Stomach (tissue), 4 donors: ENCODE measurements around the gene WDR59.

Experiments
- EP300 ChIP-seq: sonication (generic); formaldehyde crosslinking; IDR thresholded peaks from one replicate; pipeline ENCODE4 v1.6.1; 2017; ENCODE audit warnings: antibody characterized with exemption
- POLR2AphosphoS5 ChIP-seq, 3 donors: sonication (generic); formaldehyde crosslinking; IDR thresholded peaks; one replicate each; pipeline ENCODE4 v1.6.1; 2016; ENCODE audit warnings: antibody characterized with exemption in 3 of 3
- TF ChIP-seq, protein P1 (sequence below), 7 experiments: fragments of 450-650 bp in 4 of 7; fragments of 200-600 bp in 3 of 7; sonication (generic) in 3 of 7; IDR thresholded peaks; one replicate each; pipeline ENCODE4 v1.5.1; 2016 to 2019; ENCODE audit warnings: antibody characterized with exemption in 7 of 7, control low read depth in 2 of 7, mild to moderate bottlenecking in 1 of 7

GRCh38 chr16:75012380-75013081, 27.6 kb upstream of the WDR59 start:
- TF ChIP-seq, protein P1, sequence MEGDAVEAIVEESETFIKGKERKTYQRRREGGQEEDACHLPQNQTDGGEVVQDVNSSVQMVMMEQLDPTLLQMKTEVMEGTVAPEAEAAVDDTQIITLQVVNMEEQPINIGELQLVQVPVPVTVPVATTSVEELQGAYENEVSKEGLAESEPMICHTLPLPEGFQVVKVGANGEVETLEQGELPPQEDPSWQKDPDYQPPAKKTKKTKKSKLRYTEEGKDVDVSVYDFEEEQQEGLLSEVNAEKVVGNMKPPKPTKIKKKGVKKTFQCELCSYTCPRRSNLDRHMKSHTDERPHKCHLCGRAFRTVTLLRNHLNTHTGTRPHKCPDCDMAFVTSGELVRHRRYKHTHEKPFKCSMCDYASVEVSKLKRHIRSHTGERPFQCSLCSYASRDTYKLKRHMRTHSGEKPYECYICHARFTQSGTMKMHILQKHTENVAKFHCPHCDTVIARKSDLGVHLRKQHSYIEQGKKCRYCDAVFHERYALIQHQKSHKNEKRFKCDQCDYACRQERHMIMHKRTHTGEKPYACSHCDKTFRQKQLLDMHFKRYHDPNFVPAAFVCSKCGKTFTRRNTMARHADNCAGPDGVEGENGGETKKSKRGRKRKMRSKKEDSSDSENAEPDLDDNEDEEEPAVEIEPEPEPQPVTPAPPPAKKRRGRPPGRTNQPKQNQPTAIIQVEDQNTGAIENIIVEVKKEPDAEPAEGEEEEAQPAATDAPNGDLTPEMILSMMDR (IDR thresholded peaks at IDR 0.05) = no peak
- no peak for TF ChIP-seq POLR2AphosphoS5 (IDR thresholded peaks at IDR 0.05)
- TF ChIP-seq EP300 = no peak
